OCI-LY1 (cell line): ENCODE data around the gene EEF1E1.

Experiments used
- EZH2 ChIP-seq: fragments of 200-600 bp; sonication (generic), shearing (Covaris generic); IDR thresholded peaks from 2 replicates; pipeline ENCODE4 v1.8.0; 2017; ENCODE audit warnings: borderline replicate concordance, mixed run types, mild to moderate bottlenecking, antibody characterized with exemption, low read length, moderate library complexity, mixed read lengths
- TF ChIP-seq, protein P1 (sequence below): fragments of 200-600 bp; sonication (generic), shearing (Covaris generic); IDR thresholded peaks from 2 replicates; pipeline ENCODE4 v1.5.1; 2017; ENCODE audit warnings: mild to moderate bottlenecking, antibody characterized with exemption, low read length, moderate library complexity, mixed read lengths

DNA sequence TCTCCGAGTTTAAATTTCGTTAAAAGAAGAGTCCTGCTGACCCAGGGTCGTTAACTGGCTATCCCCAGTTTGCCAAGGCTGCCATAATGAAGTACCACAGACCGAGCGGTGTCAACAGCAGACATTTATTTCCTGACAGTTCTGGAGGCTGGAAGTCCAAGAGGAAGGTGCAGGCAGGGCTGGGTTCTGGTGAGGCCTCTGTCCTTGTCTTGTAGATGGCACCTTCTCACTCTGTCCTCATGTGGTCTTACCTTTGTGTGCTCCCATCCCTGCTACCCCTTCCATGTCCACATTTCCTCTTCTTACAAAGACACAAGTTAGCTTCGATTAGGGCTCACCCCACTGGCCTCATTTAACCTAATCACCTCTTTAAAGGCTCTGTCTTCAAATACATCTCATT is 29.8 kb upstream of the EEF1E1 start:
- TF ChIP-seq, protein P1, sequence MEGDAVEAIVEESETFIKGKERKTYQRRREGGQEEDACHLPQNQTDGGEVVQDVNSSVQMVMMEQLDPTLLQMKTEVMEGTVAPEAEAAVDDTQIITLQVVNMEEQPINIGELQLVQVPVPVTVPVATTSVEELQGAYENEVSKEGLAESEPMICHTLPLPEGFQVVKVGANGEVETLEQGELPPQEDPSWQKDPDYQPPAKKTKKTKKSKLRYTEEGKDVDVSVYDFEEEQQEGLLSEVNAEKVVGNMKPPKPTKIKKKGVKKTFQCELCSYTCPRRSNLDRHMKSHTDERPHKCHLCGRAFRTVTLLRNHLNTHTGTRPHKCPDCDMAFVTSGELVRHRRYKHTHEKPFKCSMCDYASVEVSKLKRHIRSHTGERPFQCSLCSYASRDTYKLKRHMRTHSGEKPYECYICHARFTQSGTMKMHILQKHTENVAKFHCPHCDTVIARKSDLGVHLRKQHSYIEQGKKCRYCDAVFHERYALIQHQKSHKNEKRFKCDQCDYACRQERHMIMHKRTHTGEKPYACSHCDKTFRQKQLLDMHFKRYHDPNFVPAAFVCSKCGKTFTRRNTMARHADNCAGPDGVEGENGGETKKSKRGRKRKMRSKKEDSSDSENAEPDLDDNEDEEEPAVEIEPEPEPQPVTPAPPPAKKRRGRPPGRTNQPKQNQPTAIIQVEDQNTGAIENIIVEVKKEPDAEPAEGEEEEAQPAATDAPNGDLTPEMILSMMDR = no peak
- no peak for TF ChIP-seq EZH2
